Measurements from ENCODE around the gene NR2E3. TPM values are rescaled to one million over a fixed set of nuclear protein-coding genes. Genes with fewer than 3 reads are reported as not detected.

Gene NR2E3
- total RNA-seq, 1 experiment from 2014 or later: not detected

DNA sequence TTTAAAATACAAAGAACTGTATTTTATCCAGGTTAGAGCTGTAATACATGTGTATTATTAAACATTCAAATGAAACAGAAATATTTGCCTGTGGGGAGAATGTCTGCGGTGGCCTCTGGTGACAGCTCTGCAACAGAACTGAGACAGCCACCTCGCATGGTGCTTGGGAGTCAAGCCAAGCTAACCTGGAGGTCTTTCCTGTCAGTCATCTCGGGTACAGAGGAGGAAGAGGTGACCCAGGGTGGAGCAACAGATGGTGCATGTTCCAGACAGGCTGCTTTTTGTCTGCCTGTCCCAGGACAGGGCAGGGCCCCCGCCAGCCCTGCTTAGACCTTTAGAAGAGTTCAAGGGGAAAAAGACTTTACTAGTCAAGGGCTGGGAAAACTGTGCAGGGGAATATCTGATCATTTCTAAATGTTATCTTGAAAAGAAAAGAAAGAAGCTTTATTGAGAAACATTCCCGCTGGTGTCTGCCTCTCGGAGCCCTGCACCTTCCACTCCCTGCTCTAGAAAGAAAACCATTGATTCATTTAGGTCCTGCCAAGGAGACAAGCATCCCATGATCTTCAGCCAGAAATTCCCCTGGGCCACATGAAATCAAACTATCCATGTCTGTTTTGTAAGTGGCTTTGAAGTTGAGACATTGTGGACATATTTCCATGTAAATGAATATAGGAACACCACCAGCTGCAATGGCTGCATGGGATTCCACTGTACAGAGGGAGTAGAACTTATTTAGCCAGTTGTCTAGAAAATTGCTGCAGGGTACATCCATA, 5.5 kb upstream of the NR2E3 start:
- H3K9me3 ChIP-seq (ENCODE audit: low read depth, low read length, poor library complexity, severe bottlenecking): no peaks in the 10 kb centered on the region
- intact Hi-C loops (cut with micrococcal nuclease; ENCODE audit: unreplicated experiment): loop anchor here (5.0 kb wide), 3 partner anchors 53 to 418 kb away; no protein-coding TSS in a partner anchor
- no peaks in the 10 kb centered on the region for H3K36me3 ChIP-seq (ENCODE audit: insufficient read depth, low read length, poor library complexity, severe bottlenecking)
- ChIA-PET POLR2A (ENCODE audit: low non-redundant PET) (interaction anchor here (0.6 to 0.8 kb wide), 3 partner anchors 336 to 1298 kb away, joined by 3 to 7 read pairs (median 4); no protein-coding TSS in a partner anchor), CTCF (interaction anchor here (1.0 to 1.1 kb wide), 2 partner anchors 24 to 229 kb away, joined by 3 to 4 read pairs; no protein-coding TSS in a partner anchor)
- H3K4me1 ChIP-seq (ENCODE audit: insufficient read depth, low read length, poor library complexity, severe bottlenecking): peaks cover 14% of the 10 kb centered on the region
- H3K27ac ChIP-seq (ENCODE audit: low read depth, low read length, poor library complexity, severe bottlenecking): no peak overlapping the region
- no peaks in the 10 kb centered on the region for H3K27me3 ChIP-seq (replicated peaks; ENCODE audit: insufficient read depth, low read depth, low read length, poor library complexity)
- no peak overlapping the region for H3K4me3 ChIP-seq (ENCODE audit: low read depth, low read length, poor library complexity, severe bottlenecking)
- BruUV-seq (replicated peaks): no TSS peak
- DNase-seq (ENCODE audit: low spot score): no peak
- TF ChIP-seq CTCF (conservative IDR thresholded peaks at IDR 0.05; ENCODE audit: low read depth, low read length): no peak
- TF ChIP-seq EZH2 (IDR thresholded peaks at IDR 0.05; ENCODE audit: borderline replicate concordance, low read depth, low read length, poor library complexity, severe bottlenecking): no peak

DNA sequence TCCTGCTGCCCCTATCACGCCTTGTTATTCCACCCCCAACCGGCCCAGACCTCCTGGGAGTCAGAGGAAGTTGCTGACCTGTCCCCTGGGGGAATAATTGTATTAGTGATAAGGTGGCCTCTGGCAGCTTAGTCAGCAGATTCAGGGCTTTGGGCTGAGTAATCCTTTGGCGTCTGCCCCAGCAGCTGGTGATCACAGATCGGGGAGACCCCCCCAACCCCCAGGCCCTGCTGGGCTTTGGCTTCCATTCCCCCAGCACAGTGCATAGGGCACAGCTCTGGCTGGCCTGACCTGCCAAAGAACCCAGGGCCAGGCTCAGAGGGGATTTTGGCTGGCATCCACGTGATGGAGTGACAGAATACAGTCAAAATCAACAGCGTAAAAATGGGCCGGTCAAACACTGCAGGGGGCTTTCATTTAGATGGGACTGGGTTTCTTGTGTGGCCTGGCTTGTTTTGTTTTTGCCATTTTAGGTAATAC, 3.9 kb upstream of the NR2E3 start:
- H3K27me3 ChIP-seq (replicated peaks; ENCODE audit: insufficient read depth, low read depth, low read length, poor library complexity): no peaks in the 10 kb centered on the region
- H3K4me3 ChIP-seq (ENCODE audit: low read depth, low read length, poor library complexity, severe bottlenecking): no peak overlapping the region
- POLR2A ChIA-PET (ENCODE audit: low non-redundant PET): no interaction called here
- no peaks in the 10 kb centered on the region for H3K36me3 ChIP-seq (ENCODE audit: insufficient read depth, low read length, poor library complexity, severe bottlenecking)
- intact Hi-C loops (cut with micrococcal nuclease; ENCODE audit: unreplicated experiment): no loop called here
- no TSS peak for BruUV-seq (replicated peaks)
- CTCF ChIA-PET: interaction anchor here (0.7 kb wide), 1 partner anchor 350 kb away, joined by 3 read pairs; no protein-coding TSS in a partner anchor
- no peak overlapping the region for H3K27ac ChIP-seq (ENCODE audit: low read depth, low read length, poor library complexity, severe bottlenecking)
- peak; percentile 39 for DNase-seq (ENCODE audit: low spot score)
- H3K9me3 ChIP-seq (ENCODE audit: low read depth, low read length, poor library complexity, severe bottlenecking): no peaks in the 10 kb centered on the region
- TF ChIP-seq CTCF (conservative IDR thresholded peaks at IDR 0.05; ENCODE audit: low read depth, low read length) (no peak), EZH2 (IDR thresholded peaks at IDR 0.05; ENCODE audit: borderline replicate concordance, low read depth, low read length, poor library complexity, severe bottlenecking) (no peak)
- peaks cover 14% of the 10 kb centered on the region for H3K4me1 ChIP-seq (ENCODE audit: insufficient read depth, low read length, poor library complexity, severe bottlenecking)

DNA sequence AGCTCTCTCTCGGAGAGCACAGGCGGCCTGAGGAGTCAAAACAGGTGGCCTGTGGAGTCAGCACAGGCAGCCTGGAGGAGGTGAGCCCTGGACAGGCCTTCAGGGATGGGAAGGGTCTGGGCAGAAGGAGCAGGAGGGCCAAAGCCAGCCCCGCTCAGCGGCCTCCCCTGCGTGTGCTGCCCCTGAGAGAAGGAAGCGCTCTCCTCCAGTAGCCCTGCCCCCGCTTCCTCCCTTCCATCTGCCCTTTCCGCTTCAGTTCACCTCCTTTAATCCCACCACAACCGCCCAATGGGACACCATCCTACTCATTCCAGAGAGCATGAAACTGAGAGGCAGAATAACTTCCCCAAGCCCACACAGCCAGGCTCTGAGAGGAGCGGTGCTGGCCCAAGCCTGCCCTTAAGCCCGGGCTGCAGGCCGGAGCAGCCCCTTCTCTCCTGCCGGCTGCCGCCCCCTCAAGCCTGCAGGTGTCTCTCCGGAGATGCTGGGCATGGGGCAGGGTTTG, 3.2 kb upstream of the NR2E3 start:
- Histone ChIP-seq H3K27me3 (replicated peaks; ENCODE audit: insufficient read depth, low read depth, low read length, poor library complexity) (no peaks in the 10 kb centered on the region), H3K27ac (ENCODE audit: low read depth, low read length, poor library complexity, severe bottlenecking) (no peak overlapping the region), H3K4me1 (ENCODE audit: insufficient read depth, low read length, poor library complexity, severe bottlenecking) (peaks cover 14% of the 10 kb centered on the region), H3K36me3 (ENCODE audit: insufficient read depth, low read length, poor library complexity, severe bottlenecking) (no peaks in the 10 kb centered on the region), H3K4me3 (ENCODE audit: low read depth, low read length, poor library complexity, severe bottlenecking) (no peak overlapping the region), H3K9me3 (ENCODE audit: low read depth, low read length, poor library complexity, severe bottlenecking) (no peaks in the 10 kb centered on the region)
- no TSS peak for BruUV-seq (replicated peaks)
- ChIA-PET CTCF (interaction anchor here (0.7 to 1.2 kb wide), 2 partner anchors 63 to 349 kb away, joined by 3 to 5 read pairs; no protein-coding TSS in a partner anchor), POLR2A (ENCODE audit: low non-redundant PET) (interaction anchor here (0.6 kb wide), 1 partner anchor 320 kb away, joined by 3 read pairs; no protein-coding TSS in a partner anchor)
- peak; percentile 24 for DNase-seq (ENCODE audit: low spot score)
- intact Hi-C loops (cut with micrococcal nuclease; ENCODE audit: unreplicated experiment): no loop called here
- TF ChIP-seq CTCF (conservative IDR thresholded peaks at IDR 0.05; ENCODE audit: low read depth, low read length) (no peak), EZH2 (IDR thresholded peaks at IDR 0.05; ENCODE audit: borderline replicate concordance, low read depth, low read length, poor library complexity, severe bottlenecking) (no peak)

Measured in A673 (cell line).